ENCODE data around the gene RANBP3.

GRCh38 chr19:5881543-5882299 lies 96.2 kb downstream of the RANBP3 start:
- no peak for TF ChIP-seq CTCF (IDR thresholded peaks at IDR 0.05)
- no peak for TF ChIP-seq ZFX (IDR thresholded peaks at IDR 0.05; ENCODE audit: borderline replicate concordance)
